Endothelial cell of umbilical vein (primary cell): ENCODE results near the gene ZBTB7C. TPM values are rescaled to one million over a fixed set of nuclear protein-coding genes. Genes with fewer than 3 reads are reported as not detected.

Experiments
- BruUV-seq: library from RNA; stranded (reverse); fragments of 400-500 nt; replicated peaks from 2 replicates; lab custom pipeline; 2021; lab: Mats Ljungman, UMichigan
- CTCF ChIA-PET: fragments of 300-600, 350-600 bp; sonication (Branson Sonifier 250); formaldehyde crosslinking; loops from one replicate; lab custom pipeline; 2021; ENCODE audit warnings: antibody characterized with exemption, inconsistent platforms; lab: Charles Lee
- POLR2A ChIA-PET: fragments of 300-600, 350-600 bp; sonication (Branson Sonifier 250); formaldehyde crosslinking; loops from one replicate; lab custom pipeline; 2021; ENCODE audit warnings: antibody characterized with exemption, inconsistent platforms; lab: Charles Lee
- DNase-seq: peaks from one replicate; pipeline ENCODE4 v3.0.0-alpha.2; 2011; ENCODE audit warnings: low read depth, low spot score
- FAIRE-seq: peaks from 2 replicates; lab custom pipeline; 2011; peaks lifted over from hg19 to GRCh38; lab: Jason Lieb, UNC
- H2AFZ ChIP-seq: 2 replicates; pipeline ENCODE4 v1.6.0; 2012; ENCODE audit warnings: low read depth, low read length, control low read depth, inconsistent platforms
- H3K27ac ChIP-seq: 2 replicates; pipeline ENCODE4 v1.5.1; 2011; ENCODE audit warnings: low read depth, mild to moderate bottlenecking, control low read depth, low read length, moderate library complexity; ENCODE audit not compliant: insufficient read depth
- H3K27me3 ChIP-seq, 2 experiments: 2 replicates each; pipeline versions ENCODE4 v1.6.0 to v1.6.1; 2011; ENCODE audit warnings: low read length in 2 of 2, mixed read lengths in 1 of 2; ENCODE audit not compliant: control insufficient read depth in 2 of 2, insufficient read depth in 2 of 2
- H3K36me3 ChIP-seq, 2 experiments: 2 replicates in 1 of 2; 3 replicates in 1 of 2; pipeline ENCODE4 v1.5.1; 2011; ENCODE audit warnings: low read length in 2 of 2, mild to moderate bottlenecking in 1 of 2, moderate library complexity in 1 of 2; ENCODE audit not compliant: control insufficient read depth in 2 of 2, insufficient read depth in 2 of 2; ENCODE audit errors: extremely low read depth in 1 of 2
- H3K4me1 ChIP-seq: 3 replicates; pipeline ENCODE4 v1.5.1; 2011; ENCODE audit warnings: mild to moderate bottlenecking, low read length; ENCODE audit not compliant: control insufficient read depth, insufficient read depth; ENCODE audit errors: extremely low read depth
- H3K4me2 ChIP-seq: 2 replicates; pipeline ENCODE4 v1.6.1; 2011; ENCODE audit warnings: low read length, control low read depth, mixed read lengths; ENCODE audit not compliant: insufficient read depth
- H3K4me3 ChIP-seq, 3 experiments: fragments of 200-600 bp in 1 of 3; sonication (generic), shearing (Covaris generic) in 1 of 3; replicated peaks in 1 of 3; 2 replicates each; pipeline ENCODE4 v1.5.1; 2011 to 2016; ENCODE audit warnings: control low read depth in 3 of 3, low read length in 3 of 3, mild to moderate bottlenecking in 2 of 3, inconsistent platforms in 1 of 3, low read depth in 1 of 3, moderate library complexity in 1 of 3; ENCODE audit not compliant: insufficient read depth in 1 of 3
- H3K79me2 ChIP-seq: 2 replicates; pipeline ENCODE4 v1.6.0; 2012; ENCODE audit warnings: low read length, inconsistent platforms; ENCODE audit not compliant: control insufficient read depth, insufficient read depth
- H3K9ac ChIP-seq: replicated peaks from 2 replicates; pipeline ENCODE3; 2011; ENCODE audit warnings: low read length, control low read depth; ENCODE audit not compliant: insufficient read depth; ENCODE audit errors: extremely low read depth
- H3K9me1 ChIP-seq: replicated peaks from 3 replicates; pipeline ENCODE4 v1.6.0; 2011; ENCODE audit warnings: mild to moderate bottlenecking, low read length; ENCODE audit not compliant: control insufficient read depth, insufficient read depth; ENCODE audit errors: extremely low read depth
- H3K9me3 ChIP-seq: replicated peaks from 2 replicates; pipeline ENCODE4 v1.5.1; 2012; ENCODE audit warnings: low read length, inconsistent platforms; ENCODE audit not compliant: control insufficient read depth, insufficient read depth
- H4K20me1 ChIP-seq: replicated peaks from 2 replicates; pipeline ENCODE3; 2011; ENCODE audit warnings: mild to moderate bottlenecking, low read length; ENCODE audit not compliant: control insufficient read depth, insufficient read depth; ENCODE audit errors: extremely low read depth
- CTCF ChIP-seq, 2 donors: IDR thresholded peaks; 1 replicate in 1 of 2; 2 replicates in 1 of 2; pipeline ENCODE4 v1.5.1; 2011; ENCODE audit warnings: low read length in 2 of 2, mild to moderate bottlenecking in 2 of 2, moderate library complexity in 2 of 2, control low read depth in 1 of 2, inconsistent platforms in 1 of 2, low read depth in 1 of 2; ENCODE audit not compliant: insufficient read depth in 1 of 2; ENCODE audit errors: extremely low read depth in 1 of 2
- EZH2 ChIP-seq: IDR thresholded peaks from 2 replicates; pipeline ENCODE4 v1.6.1; 2012; ENCODE audit warnings: borderline replicate concordance, low read depth, mild to moderate bottlenecking, moderate library complexity, low read length, inconsistent platforms; ENCODE audit not compliant: severe bottlenecking
- FOS ChIP-seq: IDR thresholded peaks from 2 replicates; pipeline ENCODE4 v1.6.1; 2011; ENCODE audit warnings: mild to moderate bottlenecking, low read length, moderate library complexity, borderline replicate concordance; ENCODE audit not compliant: insufficient read depth
- GATA2 ChIP-seq: IDR thresholded peaks from 2 replicates; pipeline ENCODE4 v1.7.0; 2011; ENCODE audit warnings: low read depth, mild to moderate bottlenecking, moderate library complexity, mixed read lengths, low read length; ENCODE audit not compliant: insufficient read length, insufficient read depth
- JUN ChIP-seq: IDR thresholded peaks from 2 replicates; pipeline ENCODE4 v1.6.1; 2011; ENCODE audit warnings: borderline replicate concordance, low read depth; ENCODE audit not compliant: insufficient read length, insufficient read depth
- MAX ChIP-seq: IDR thresholded peaks from 2 replicates; pipeline ENCODE4 v1.6.1; 2011; ENCODE audit not compliant: insufficient read depth, insufficient read length
- MYC ChIP-seq: IDR thresholded peaks from one replicate; pipeline ENCODE4 v1.6.1; 2011; ENCODE audit warnings: mild to moderate bottlenecking, low read depth, low read length
- POLR2A ChIP-seq: IDR thresholded peaks from 2 replicates; pipeline ENCODE4 v1.6.1; 2012; ENCODE audit warnings: low read depth, mild to moderate bottlenecking, control low read depth, low read length
- POLR2AphosphoS5 ChIP-seq: IDR thresholded peaks from 2 replicates; pipeline ENCODE4 v1.6.1; 2012; ENCODE audit warnings: low read depth, mild to moderate bottlenecking, control low read depth, low read length, moderate library complexity; ENCODE audit not compliant: insufficient read depth
- dilution Hi-C: fragments of 300-500 bp; cut with MboI; formaldehyde crosslinking; loops from one replicate; pipeline ENCODE4 v1.15.0; 2019; ENCODE audit warnings: low sequenced_read_pairs; ENCODE audit not compliant: extremely low pct_ligation_motif_present
- intact Hi-C: fragments of 100-400 bp; cut with micrococcal nuclease; formaldehyde crosslinking; loops from one replicate; pipeline ENCODE4 v1.10.0; 2022
- polyA plus RNA-seq, 4 experiments: library from polyadenylated mRNA; depleted of rRNA in 3 of 4; stranded (reverse) in 3 of 4; unstranded in 1 of 4; fragments of >200 nt; gene quantifications; 2 replicates each; pipeline versions ENCODE4 v1.2.1 to v1.2.3, GENCODE V29; 2011 to 2012; ENCODE audit warnings: missing spikeins in 1 of 4
- total RNA-seq: library from RNA; stranded (reverse); gene quantifications from 2 replicates; pipeline ENCODE4 v1.2.3, GENCODE V29; 2021

ZBTB7C gene
- total and polyA plus RNA-seq, 2 donors (not counting 3 experiments of a cell fraction or from before 2014, with no cell fraction given): not detected

DNA sequence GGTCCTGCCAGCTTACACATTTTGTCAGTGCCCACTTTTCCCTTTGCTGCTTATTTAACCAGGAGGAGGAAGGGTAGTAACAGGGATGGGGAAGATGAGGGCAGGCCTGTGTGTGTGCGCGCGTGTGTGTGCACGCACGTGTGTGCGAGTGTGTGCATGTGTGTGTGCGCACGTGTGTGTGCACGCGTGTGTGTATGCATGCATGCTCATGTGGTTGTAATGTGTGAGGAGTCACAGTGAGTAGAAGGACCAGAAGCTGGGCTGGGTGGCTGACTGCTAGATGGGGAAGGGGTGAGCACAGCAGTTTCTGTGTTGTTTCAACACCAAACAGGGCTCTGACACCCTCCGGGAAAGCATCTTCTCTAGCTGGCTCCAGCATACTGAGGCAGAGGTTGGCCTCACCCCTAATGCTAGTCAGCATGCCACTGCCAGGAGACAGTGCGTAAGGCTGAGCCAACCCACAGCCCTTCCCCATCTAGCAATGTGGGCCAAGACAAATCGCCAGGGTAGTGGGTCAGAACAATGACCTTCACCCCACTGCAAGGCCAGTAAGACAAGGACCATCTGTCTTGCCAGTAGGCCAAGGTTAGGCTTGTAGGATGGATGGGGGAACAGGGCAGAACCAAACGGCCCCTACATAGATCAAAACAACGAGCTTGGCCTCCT, 260.0 kb downstream of the ZBTB7C start:
- Histone ChIP-seq H3K27me3 (no peaks in the 10 kb centered on the region), H3K4me2 (no peak overlapping the region), H3K27ac (no peak overlapping the region), H3K4me1 (no peaks in the 10 kb centered on the region), H4K20me1 (no peaks in the 10 kb centered on the region), H3K79me2 (no peaks in the 10 kb centered on the region), H3K9me1 (no peaks in the 10 kb centered on the region), H3K9me3 (no peaks in the 10 kb centered on the region), H3K36me3 (no peaks in the 10 kb centered on the region), H3K9ac (no peak overlapping the region), H2AFZ (no peak overlapping the region), H3K4me3 (no peak overlapping the region)
- DNase-seq (no peak), FAIRE-seq (no peak)
- TF ChIP-seq POLR2AphosphoS5 (no peak), JUN (no peak), CTCF (IDR thresholded peaks at IDR 0.05; ENCODE audit: extremely low read depth in 1 of 2, insufficient read depth in 1 of 2, low read depth in 1 of 2, low read length in 2 of 2) (no peak), EZH2 (no peak), POLR2A (no peak), FOS (no peak), GATA2 (no peak), MYC (no peak), MAX (no peak)
- intact Hi-C loops (no loop called here), dilution Hi-C loops (no loop called here)
- CTCF ChIA-PET: interaction anchor here (2.2 kb wide), 1 partner anchor 13 kb away, joined by 4 read pairs; no protein-coding TSS in a partner anchor
- POLR2A ChIA-PET: no interaction called here
- BruUV-seq: no TSS peak
